Measurements from ENCODE around the gene EFNA5. TPM values are rescaled to one million over a fixed set of nuclear protein-coding genes. Genes with fewer than 3 reads are reported as not detected.

The EFNA5 gene
- total RNA-seq, 1 donor = 6.5 TPM

GRCh38 chr5:107570805-107571531, 99.8 kb downstream of the EFNA5 start:
- TF ChIP-seq, protein P1, sequence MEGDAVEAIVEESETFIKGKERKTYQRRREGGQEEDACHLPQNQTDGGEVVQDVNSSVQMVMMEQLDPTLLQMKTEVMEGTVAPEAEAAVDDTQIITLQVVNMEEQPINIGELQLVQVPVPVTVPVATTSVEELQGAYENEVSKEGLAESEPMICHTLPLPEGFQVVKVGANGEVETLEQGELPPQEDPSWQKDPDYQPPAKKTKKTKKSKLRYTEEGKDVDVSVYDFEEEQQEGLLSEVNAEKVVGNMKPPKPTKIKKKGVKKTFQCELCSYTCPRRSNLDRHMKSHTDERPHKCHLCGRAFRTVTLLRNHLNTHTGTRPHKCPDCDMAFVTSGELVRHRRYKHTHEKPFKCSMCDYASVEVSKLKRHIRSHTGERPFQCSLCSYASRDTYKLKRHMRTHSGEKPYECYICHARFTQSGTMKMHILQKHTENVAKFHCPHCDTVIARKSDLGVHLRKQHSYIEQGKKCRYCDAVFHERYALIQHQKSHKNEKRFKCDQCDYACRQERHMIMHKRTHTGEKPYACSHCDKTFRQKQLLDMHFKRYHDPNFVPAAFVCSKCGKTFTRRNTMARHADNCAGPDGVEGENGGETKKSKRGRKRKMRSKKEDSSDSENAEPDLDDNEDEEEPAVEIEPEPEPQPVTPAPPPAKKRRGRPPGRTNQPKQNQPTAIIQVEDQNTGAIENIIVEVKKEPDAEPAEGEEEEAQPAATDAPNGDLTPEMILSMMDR (IDR thresholded peaks at IDR 0.05; ENCODE audit: insufficient read depth, low read depth, low read length) = no peak
- DNase-seq (ENCODE audit: low read depth) = no peak
- H3K4me3 ChIP-seq (ENCODE audit: low read depth, low read length) = no peak overlapping the region

DNA sequence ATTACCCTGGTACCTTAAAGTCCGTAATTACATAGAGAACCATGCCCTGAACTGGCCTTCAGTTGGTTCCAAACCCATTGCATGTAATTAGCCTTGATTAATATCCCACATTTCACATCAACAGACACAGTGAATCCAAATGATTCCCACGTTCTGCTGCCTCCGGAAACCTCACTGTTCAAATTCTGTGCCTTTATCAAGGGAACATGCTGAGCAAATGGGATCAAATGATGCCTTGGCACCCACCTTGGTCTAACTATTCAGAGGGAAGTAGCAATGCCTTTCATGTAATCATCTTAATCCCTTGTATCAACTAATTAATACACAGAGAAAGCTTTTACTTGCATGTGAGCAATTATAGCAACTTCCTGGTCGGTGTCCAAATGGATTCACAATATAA, 100.6 kb downstream of the EFNA5 start:
- no peak for DNase-seq (ENCODE audit: low read depth)
- H3K4me3 ChIP-seq (ENCODE audit: low read depth, low read length) = no peak overlapping the region
- TF ChIP-seq, protein P1 (IDR thresholded peaks at IDR 0.05; ENCODE audit: insufficient read depth, low read depth, low read length) = no peak

- TF ChIP-seq, protein P1 (IDR thresholded peaks at IDR 0.05; ENCODE audit: insufficient read depth, low read depth, low read length) = no peak
- no peak overlapping the region for H3K4me3 ChIP-seq (ENCODE audit: low read depth, low read length)
- DNase-seq (ENCODE audit: low read depth) = no peak
Observed at GRCh38 chr5:107567901-107568671, 102.7 kb downstream of the EFNA5 start.

- H3K4me3 ChIP-seq (ENCODE audit: low read depth, low read length) = no peak overlapping the region
- TF ChIP-seq, protein P1 (IDR thresholded peaks at IDR 0.05; ENCODE audit: insufficient read depth, low read depth, low read length) = no peak
- DNase-seq (ENCODE audit: low read depth) = no peak
Observed at GRCh38 chr5:107566986-107567385, 103.8 kb downstream of the EFNA5 start.

- DNase-seq (ENCODE audit: low read depth) = no peak
- no peak overlapping the region for H3K4me3 ChIP-seq (ENCODE audit: low read depth, low read length)
- TF ChIP-seq, protein P1 (IDR thresholded peaks at IDR 0.05; ENCODE audit: insufficient read depth, low read depth, low read length) = no peak
Observed at GRCh38 chr5:107565791-107566767, 104.7 kb downstream of the EFNA5 start.

- TF ChIP-seq, protein P1 (IDR thresholded peaks at IDR 0.05; ENCODE audit: insufficient read depth, low read depth, low read length) = no peak
- H3K4me3 ChIP-seq (ENCODE audit: low read depth, low read length) = no peak overlapping the region
- DNase-seq (ENCODE audit: low read depth) = peak; percentile 16
Observed at GRCh38 chr5:107564931-107565372, 105.8 kb downstream of the EFNA5 start.
